Measurements from ENCODE around the gene NARF.
"Not testable (repeated sequence)": the region's sequence is repeated elsewhere in the genome, so short reads cannot be mapped to it uniquely, and the experiment has no call there.

NARF gene

GRCh38 chr17:82493226-82493781 is 34.8 kb downstream of the NARF start:
- ATAC-seq (no peak), DNase-seq (no peak)
- peaks cover 41% of the 10 kb centered on the region for H3K4me1 Mint-ChIP-seq
- H3K27ac Mint-ChIP-seq: no peak overlapping the region
- H3K9me3 Mint-ChIP-seq: no peaks in the 10 kb centered on the region
- H3K4me3 Mint-ChIP-seq: no peak overlapping the region
- no peaks in the 10 kb centered on the region for H3K27me3 Mint-ChIP-seq

- ATAC-seq: peak; percentile 89
- no peaks in the 10 kb centered on the region for H3K9me3 Mint-ChIP-seq
- H3K27me3 Mint-ChIP-seq: no peaks in the 10 kb centered on the region
- H3K4me1 Mint-ChIP-seq: peaks cover 49% of the 10 kb centered on the region
- DNase-seq: peak; percentile 92 to 94
- H3K27ac Mint-ChIP-seq: peak overlapping the region; percentile 76 to 99
- peak overlapping the region; percentile 62 to 70 for H3K4me3 Mint-ChIP-seq
These were observed 35.9 kb downstream of the NARF start for GRCh38 chr17:82494236-82495055.

- no peak for ATAC-seq
- H3K27ac Mint-ChIP-seq: peak overlapping the region in 1 of 2 donors; percentile 78
These were observed 37.4 kb downstream of the NARF start for GRCh38 chr17:82495844-82496528.

GRCh38 chr17:82496529-82497434 is 38.2 kb downstream of the NARF start:
- Mint-ChIP-seq H3K9me3 (no peaks in the 10 kb centered on the region), H3K4me1 (peaks cover 50% of the 10 kb centered on the region), H3K27ac (peak overlapping the region in 1 of 2 donors; percentile 78)

More at GRCh38 chr17:82495844-82496528, 37.4 kb downstream of the NARF start:
- Mint-ChIP-seq H3K9me3 (no peaks in the 10 kb centered on the region), H3K4me1 (peaks cover 50% of the 10 kb centered on the region), H3K27me3 (no peaks in the 10 kb centered on the region), H3K4me3 (peak overlapping the region; percentile 79 to 87)
- DNase-seq: peak in 1 of 2 donors; percentile 24

GRCh38 chr17:82497483-82498405 is 39.2 kb downstream of the NARF start:
- Mint-ChIP-seq H3K4me3 (peak overlapping the region; percentile 87 to 92), H3K9me3 (no peaks in the 10 kb centered on the region), H3K27me3 (no peaks in the 10 kb centered on the region), H3K27ac (peak overlapping the region; percentile 41 to 91), H3K4me1 (peaks cover 50% of the 10 kb centered on the region)
- ATAC-seq (peak; percentile 26), DNase-seq (peak; percentile 46 to 49)

More at GRCh38 chr17:82496529-82497434, 38.2 kb downstream of the NARF start:
- peak; percentile 65 for ATAC-seq
- DNase-seq: peak; percentile 88 to 91
- Mint-ChIP-seq H3K4me3 (peak overlapping the region; percentile 79 to 87), H3K27me3 (no peaks in the 10 kb centered on the region)

GRCh38 chr17:82502207-82502606 is 43.7 kb downstream of the NARF start:
- Mint-ChIP-seq H3K9me3 (no peaks in the 10 kb centered on the region), H3K4me3 (no peak overlapping the region), H3K4me1 (peaks cover 26% of the 10 kb centered on the region), H3K27me3 (no peaks in the 10 kb centered on the region), H3K27ac (no peak overlapping the region)
- DNase-seq (no peak), ATAC-seq (no peak)

- H3K4me3 Mint-ChIP-seq: no peak overlapping the region
- no peak for DNase-seq
- H3K4me1 Mint-ChIP-seq: peaks cover 18% of the 10 kb centered on the region
- H3K9me3 Mint-ChIP-seq: no peaks in the 10 kb centered on the region
- H3K27me3 Mint-ChIP-seq: no peaks in the 10 kb centered on the region
- ATAC-seq: no peak
- no peak overlapping the region for H3K27ac Mint-ChIP-seq
These were observed 44.7 kb downstream of the NARF start for GRCh38 chr17:82503094-82503727.

- Mint-ChIP-seq H3K4me3 (no peak overlapping the region), H3K27me3 (no peaks in the 10 kb centered on the region), H3K4me1 (peaks cover 15% of the 10 kb centered on the region), H3K9me3 (no peaks in the 10 kb centered on the region), H3K27ac (no peak overlapping the region)
- no peak for ATAC-seq
- no peak for DNase-seq
These were observed 45.3 kb downstream of the NARF start for GRCh38 chr17:82503728-82504308.

GRCh38 chr17:82505296-82505695 is 46.8 kb downstream of the NARF start:
- Mint-ChIP-seq H3K27ac (no peak overlapping the region), H3K27me3 (no peaks in the 10 kb centered on the region), H3K9me3 (no peaks in the 10 kb centered on the region), H3K4me3 (no peak overlapping the region), H3K4me1 (peaks cover 8% of the 10 kb centered on the region)
- ATAC-seq (no peak), DNase-seq (no peak)

GRCh38 chr17:82506402-82506801 is 47.9 kb downstream of the NARF start:
- H3K9me3 Mint-ChIP-seq, H3K27ac Mint-ChIP-seq, H3K27me3 Mint-ChIP-seq: not testable (repeated sequence)
- H3K4me1 Mint-ChIP-seq: peaks cover 13% of the 10 kb centered on the region
- H3K4me3 Mint-ChIP-seq: peak overlapping the region in 1 of 2 donors; percentile 14
- DNase-seq: peak; percentile 20 to 46
- peak; percentile 87 for ATAC-seq

GRCh38 chr17:82507631-82508175 is 49.2 kb downstream of the NARF start:
- Mint-ChIP-seq H3K4me3 (no peak overlapping the region), H3K4me1 (peaks cover 14% of the 10 kb centered on the region), H3K27ac (peak overlapping the region in 1 of 2 donors; percentile 36), H3K9me3 (no peaks in the 10 kb centered on the region), H3K27me3 (no peaks in the 10 kb centered on the region)
- ATAC-seq (no peak), DNase-seq (no peak)

- ATAC-seq, H3K27me3 Mint-ChIP-seq, DNase-seq, H3K27ac Mint-ChIP-seq, H3K4me3 Mint-ChIP-seq, H3K9me3 Mint-ChIP-seq, H3K4me1 Mint-ChIP-seq: not testable (repeated sequence)
These were observed 53.1 kb downstream of the NARF start for GRCh38 chr17:82511642-82512041.

- H3K9me3 Mint-ChIP-seq, H3K4me1 Mint-ChIP-seq, H3K27me3 Mint-ChIP-seq, H3K4me3 Mint-ChIP-seq, DNase-seq, H3K27ac Mint-ChIP-seq, ATAC-seq: not testable (repeated sequence)
These were observed 55.3 kb downstream of the NARF start for GRCh38 chr17:82513864-82514263.

All from stimulated activated naive CD8-positive, alpha-beta T cell treated with anti-CD3 and anti-CD28 coated beads, Interleukin-15, amount 100 ng/mL, for 72 hours (primary cell).